GM12801 (cell line): Measurements from ENCODE around the gene DDA1.

Experiments used
- TF ChIP-seq, protein P1 (sequence below): IDR thresholded peaks from one replicate; pipeline ENCODE4 v1.5.1; 2011; ENCODE audit warnings: control low read depth; ENCODE audit not compliant: insufficient read length; ENCODE audit errors: extremely low read depth

Gene DDA1

DNA sequence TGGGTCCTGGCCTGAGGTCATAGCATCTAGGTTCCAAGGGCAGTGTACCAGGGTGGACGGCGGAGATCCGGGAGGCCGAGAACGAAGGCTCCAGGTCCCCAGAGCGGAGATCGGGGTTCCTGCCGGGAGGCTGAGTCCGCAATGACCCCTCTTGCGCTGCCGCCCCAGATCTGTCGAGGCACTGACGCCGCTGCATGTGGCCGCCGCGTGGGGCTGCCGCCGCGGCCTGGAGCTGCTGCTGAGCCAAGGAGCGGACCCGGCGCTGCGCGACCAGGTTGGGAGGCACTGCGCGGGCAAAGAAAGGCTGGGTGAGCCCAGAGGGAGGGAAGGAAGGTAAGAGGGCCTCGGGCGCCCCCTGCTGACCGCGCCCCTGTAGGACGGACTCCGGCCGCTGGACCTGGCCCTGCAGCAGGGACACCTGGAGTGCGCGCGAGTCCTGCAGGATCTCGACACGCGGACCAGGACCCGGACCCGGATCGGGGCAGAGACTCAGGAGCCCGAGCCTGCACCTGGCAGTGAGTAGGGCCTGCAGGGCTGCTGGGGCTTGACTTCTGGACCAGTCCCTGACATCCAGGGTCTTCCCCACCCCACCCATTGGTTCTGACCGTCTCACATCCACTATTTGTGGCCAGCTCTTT, 26.8 kb upstream of the DDA1 start:
- TF ChIP-seq, protein P1, sequence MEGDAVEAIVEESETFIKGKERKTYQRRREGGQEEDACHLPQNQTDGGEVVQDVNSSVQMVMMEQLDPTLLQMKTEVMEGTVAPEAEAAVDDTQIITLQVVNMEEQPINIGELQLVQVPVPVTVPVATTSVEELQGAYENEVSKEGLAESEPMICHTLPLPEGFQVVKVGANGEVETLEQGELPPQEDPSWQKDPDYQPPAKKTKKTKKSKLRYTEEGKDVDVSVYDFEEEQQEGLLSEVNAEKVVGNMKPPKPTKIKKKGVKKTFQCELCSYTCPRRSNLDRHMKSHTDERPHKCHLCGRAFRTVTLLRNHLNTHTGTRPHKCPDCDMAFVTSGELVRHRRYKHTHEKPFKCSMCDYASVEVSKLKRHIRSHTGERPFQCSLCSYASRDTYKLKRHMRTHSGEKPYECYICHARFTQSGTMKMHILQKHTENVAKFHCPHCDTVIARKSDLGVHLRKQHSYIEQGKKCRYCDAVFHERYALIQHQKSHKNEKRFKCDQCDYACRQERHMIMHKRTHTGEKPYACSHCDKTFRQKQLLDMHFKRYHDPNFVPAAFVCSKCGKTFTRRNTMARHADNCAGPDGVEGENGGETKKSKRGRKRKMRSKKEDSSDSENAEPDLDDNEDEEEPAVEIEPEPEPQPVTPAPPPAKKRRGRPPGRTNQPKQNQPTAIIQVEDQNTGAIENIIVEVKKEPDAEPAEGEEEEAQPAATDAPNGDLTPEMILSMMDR = no peak

DNA sequence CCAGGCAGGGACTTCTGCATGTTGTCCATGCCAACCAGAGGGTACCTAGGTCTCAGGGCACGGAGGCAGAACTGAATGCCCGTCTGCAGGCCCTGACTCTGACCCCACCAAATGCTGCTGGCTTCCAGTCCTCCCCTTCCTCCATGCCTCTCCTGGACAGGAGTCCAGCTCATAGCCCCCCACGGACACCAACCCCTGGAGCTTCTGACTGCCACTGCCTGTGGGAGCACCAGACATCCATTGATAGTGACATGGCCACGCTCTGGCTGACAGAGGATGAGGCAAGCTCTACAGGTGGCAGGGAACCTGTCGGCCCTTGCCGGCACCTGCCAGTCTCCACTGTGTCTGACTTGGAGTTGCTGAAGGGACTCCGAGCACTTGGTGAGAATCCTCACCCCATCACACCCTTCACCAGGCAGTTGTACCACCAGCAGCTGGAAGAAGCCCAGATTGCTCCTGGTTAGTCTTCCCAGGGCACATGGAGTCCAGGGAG, 25.8 kb upstream of the DDA1 start:
- TF ChIP-seq, protein P1 = no peak

DNA sequence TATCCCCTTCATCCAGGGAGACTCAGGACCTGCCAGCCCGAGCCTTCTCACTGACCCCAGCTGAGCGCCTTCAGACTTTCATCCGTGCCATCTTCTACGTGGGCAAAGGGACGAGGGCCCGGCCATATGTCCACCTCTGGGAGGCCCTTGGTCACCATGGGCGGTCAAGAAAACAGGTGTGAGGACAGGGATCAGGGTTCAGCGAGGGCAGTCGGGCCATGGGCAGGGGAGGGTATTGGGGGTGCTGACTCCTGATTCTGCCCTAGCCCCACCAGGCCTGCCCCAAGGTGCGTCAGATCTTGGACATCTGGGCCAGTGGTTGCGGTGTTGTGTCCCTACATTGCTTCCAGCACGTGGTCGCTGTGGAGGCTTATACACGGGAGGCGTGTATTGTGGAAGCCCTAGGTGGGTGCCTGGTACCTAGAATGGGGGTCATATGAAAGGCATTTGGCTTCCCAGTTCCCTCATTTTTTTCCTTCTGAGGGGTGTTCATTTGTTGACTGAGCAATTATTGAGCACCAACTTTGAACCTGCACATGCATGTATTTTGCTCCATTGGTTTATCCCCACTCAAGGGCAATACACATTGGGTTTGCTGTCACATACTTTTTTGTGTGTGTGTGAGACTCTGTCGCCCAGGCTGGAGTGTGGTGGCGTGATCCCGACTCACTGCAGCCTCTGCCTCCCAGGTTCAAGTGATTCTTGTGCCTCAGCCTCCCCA, 23.8 kb upstream of the DDA1 start:
- TF ChIP-seq, protein P1 = no peak

DNA sequence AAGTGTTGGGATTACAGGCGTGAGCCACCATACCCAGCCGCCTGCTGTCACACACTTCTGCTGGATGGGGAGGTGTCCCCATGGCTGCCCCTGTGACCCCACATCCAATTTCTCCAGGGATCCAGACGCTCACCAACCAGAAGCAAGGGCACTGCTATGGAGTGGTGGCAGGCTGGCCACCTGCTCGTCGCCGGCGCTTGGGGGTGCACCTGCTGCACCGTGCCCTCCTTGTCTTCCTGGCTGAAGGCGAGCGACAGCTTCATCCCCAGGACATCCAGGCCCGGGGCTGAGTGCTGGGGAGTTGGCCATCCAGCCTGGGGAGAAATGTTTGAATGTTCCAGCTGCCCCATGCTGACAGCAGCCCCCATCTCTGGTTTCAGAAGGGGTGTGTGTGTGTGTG, 23.1 kb upstream of the DDA1 start:
- TF ChIP-seq, protein P1 = no peak

DNA sequence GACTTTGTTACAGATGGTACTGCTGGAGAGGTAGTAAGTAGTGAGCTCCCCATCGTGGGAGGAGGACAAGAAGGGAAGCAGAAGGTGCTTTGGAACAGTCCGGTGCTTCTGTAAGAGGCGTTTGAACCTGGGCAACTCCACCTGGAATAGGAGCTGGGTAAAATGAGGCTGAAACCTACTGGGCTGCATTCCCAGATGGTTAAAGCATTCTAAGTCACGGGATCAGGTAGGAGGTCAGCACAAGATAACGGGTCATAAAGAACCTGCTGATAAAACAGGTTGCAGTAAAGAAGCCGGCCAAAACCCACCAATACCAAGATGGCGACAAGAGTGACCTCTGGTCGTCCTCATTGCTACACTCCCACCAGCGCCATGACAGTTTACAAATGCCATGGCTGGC, 22.6 kb upstream of the DDA1 start:
- TF ChIP-seq, protein P1 = no peak

DNA sequence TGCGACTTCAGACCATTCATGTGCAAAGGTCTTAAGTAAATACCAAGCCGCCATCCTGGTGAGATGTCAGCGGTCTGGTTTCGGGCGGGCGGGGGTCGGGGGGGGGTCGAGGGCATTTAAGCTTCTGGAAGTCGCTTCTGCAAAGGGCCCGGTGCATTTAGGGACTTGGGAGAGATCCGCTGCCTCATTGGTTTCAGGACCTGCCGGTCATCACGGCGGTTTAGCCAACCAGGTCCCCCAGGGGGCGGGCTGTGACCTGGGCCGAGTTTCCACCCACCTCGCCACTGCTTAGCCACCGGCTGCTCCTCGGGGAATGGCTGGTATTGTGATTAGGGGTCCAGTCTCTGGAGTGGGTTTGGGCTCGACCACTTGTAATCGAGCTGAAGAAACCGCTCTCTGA, 19.9 kb upstream of the DDA1 start:
- TF ChIP-seq, protein P1 = no peak

DNA sequence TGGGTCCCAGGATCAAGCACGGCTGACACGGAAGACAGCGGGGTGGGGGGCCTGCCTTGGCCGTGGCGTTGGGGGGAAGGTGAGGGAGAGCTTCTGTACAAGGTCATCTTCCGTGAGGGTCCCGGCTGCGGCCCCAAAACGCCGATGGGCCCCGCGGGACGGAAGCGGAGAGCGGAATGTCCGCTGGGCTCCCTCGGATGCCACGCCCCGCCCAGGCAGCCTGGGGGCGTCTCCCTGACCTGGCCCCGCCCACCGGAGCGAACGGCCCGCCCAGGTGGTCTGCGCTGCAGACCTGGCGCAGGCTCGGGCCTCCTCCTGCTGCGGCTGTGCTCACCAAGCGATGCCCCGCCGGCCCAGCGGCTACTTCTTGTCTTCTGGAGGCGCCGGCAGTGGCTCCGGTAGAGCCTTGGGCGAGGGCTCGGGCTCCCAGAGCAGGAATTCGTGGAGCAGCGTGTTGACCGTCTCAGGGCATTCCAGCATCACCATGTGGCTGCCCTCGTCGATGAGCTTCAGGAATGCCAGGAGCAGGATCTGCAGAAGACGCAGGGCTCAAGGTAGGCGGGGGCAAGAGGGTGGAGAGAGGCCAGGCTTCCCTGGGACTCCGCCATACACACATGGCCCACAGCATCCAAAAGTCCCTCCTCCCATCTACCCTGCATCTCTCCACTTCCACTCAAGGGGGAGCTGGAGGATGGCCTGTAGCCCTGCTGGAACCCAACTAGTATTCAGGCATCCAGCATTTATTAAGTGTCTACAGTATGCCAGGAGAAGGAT, 16.9 kb upstream of the DDA1 start:
- TF ChIP-seq, protein P1 = no peak
